K562 (cell line): Measurements from ENCODE around the gene NDUFB3. TPM values are rescaled to one million over a fixed set of nuclear protein-coding genes. Genes with fewer than 3 reads are reported as not detected.

Source experiments
- GABPA ChIP-seq: fragments of 200-800 bp; sonication (Bioruptor generic); conservative IDR thresholded peaks from 2 replicates; pipeline ENCODE4 v1.6.1; 2016; ENCODE audit warnings: low read depth, missing genetic modification characterization, missing compliant biosample characterization
- KAT8 ChIP-seq: fragments of 450-650 bp; IDR thresholded peaks from 2 replicates; pipeline ENCODE4 v1.6.1; 2016; ENCODE audit warnings: low read depth, mild to moderate bottlenecking
- MEF2A ChIP-seq: IDR thresholded peaks from 2 replicates; pipeline ENCODE4 v1.6.1; 2011; ENCODE audit warnings: low read depth, mild to moderate bottlenecking, low read length, moderate library complexity; ENCODE audit not compliant: control insufficient read depth
- RCOR1 ChIP-seq, 2 experiments: IDR thresholded peaks; 2 replicates each; pipeline ENCODE4 v1.6.1; 2012; ENCODE audit warnings: low read depth in 2 of 2, low read length in 2 of 2, borderline replicate concordance in 1 of 2, improper control_type of control experiment in 1 of 2
- RFX7 ChIP-seq: fragments of 250-450 bp; sonication (Bioruptor Pico); IDR thresholded peaks from 2 replicates; pipeline ENCODE4 v1.5.1; 2021; ENCODE audit warnings: mild to moderate bottlenecking
- TEAD4 ChIP-seq, 2 experiments: sonication (generic) in 1 of 2; formaldehyde crosslinking in 1 of 2; IDR thresholded peaks; 2 replicates each; pipeline versions ENCODE4 v1.6.1 to v1.8.0; 2012 to 2022; ENCODE audit warnings: borderline replicate concordance in 1 of 2, inconsistent platforms in 1 of 2, low read length in 1 of 2, mild to moderate bottlenecking in 1 of 2, missing genetic modification reagents in 1 of 2
- VEZF1 ChIP-seq: fragments of 200-800 bp; sonication (Bioruptor generic); IDR thresholded peaks from 2 replicates; pipeline ENCODE4 v1.6.1; 2017; ENCODE audit warnings: missing genetic modification characterization, missing compliant biosample characterization
- polyA plus RNA-seq, 8 experiments: library from polyadenylated mRNA; depleted of rRNA in 4 of 8; stranded (reverse) in 5 of 8; unstranded in 3 of 8; fragments of >200 nt; fragmentation: Nextera tagmentation in 2 of 8; fragmentation: Illumina TruSeq in 1 of 8; extraction: Ambion mirVana in 2 of 8; extraction: Trizol in 1 of 8; gene quantifications; 2 replicates each; pipeline versions ENCODE4 v1.2.1 to v1.2.3, GENCODE V29; 2011 to 2014; ENCODE audit warnings: inconsistent platforms in 1 of 8, missing spikeins in 1 of 8
- total RNA-seq, 7 experiments: library from RNA; depleted of rRNA in 6 of 7; stranded (reverse); fragments of >200 nt in 6 of 7; fragmentation: Illumina TruSeq in 2 of 7; extraction: Trizol in 2 of 7; gene quantifications; 2 replicates each; pipeline versions ENCODE4 v1.2.1 to v1.2.3, GENCODE V29; 2011 to 2021; ENCODE audit warnings: low replicate concordance in 1 of 7
- TF ChIP-seq, protein P1 (sequence below), 2 experiments: IDR thresholded peaks; 2 replicates each; pipeline ENCODE4 v1.6.1; 2012; ENCODE audit warnings: improper control_type of control experiment in 2 of 2, low read depth in 2 of 2, low read length in 2 of 2, borderline replicate concordance in 1 of 2
- TF ChIP-seq, protein P2 (sequence below): fragments of 450-650 bp; formaldehyde crosslinking; conservative IDR thresholded peaks from 2 replicates; pipeline ENCODE4 v1.4.0; 2022; ENCODE audit warnings: mild to moderate bottlenecking, missing genetic modification characterization
- TF ChIP-seq, protein P3 (sequence below): fragments of 450-650 bp; formaldehyde crosslinking; IDR thresholded peaks from 2 replicates; pipeline ENCODE4 v1.4.0; 2020; ENCODE audit warnings: mild to moderate bottlenecking, moderate library complexity
- TF ChIP-seq, protein P4 (sequence below): fragments of 450-650 bp; IDR thresholded peaks from 2 replicates; pipeline ENCODE4 v1.6.1; 2017; ENCODE audit warnings: mild to moderate bottlenecking, moderate library complexity
- TF ChIP-seq, protein P5 (sequence below): fragments of 450-650 bp; conservative IDR thresholded peaks from 2 replicates; pipeline ENCODE4 v1.6.1; 2016; ENCODE audit warnings: missing genetic modification characterization, low read depth, mild to moderate bottlenecking, control low read depth, missing compliant biosample characterization
- TF ChIP-seq, protein P6 (sequence below): fragments of 450-650 bp; IDR thresholded peaks from 2 replicates; pipeline ENCODE4 v1.6.1; 2016

NDUFB3 gene
- total and polyA plus RNA-seq, 9 of the 15 experiments (the other 6 are each of a cell fraction or from before 2014, with no cell fraction given): 126 to 786 (median 156) TPM

GRCh38 chr2:201126308-201127151, 54.7 kb downstream of the NDUFB3 start (continued):
- TF ChIP-seq GABPA (tag) (peak; percentile 36; the same call in 1 of the 2 replicates), VEZF1 (peak; percentile 50), RCOR1 (IDR thresholded peaks at IDR 0.05; ENCODE audit: borderline replicate concordance in 1 of 2, low read depth in 2 of 2, low read length in 2 of 2) (peak in 1 of 2 experiments; percentile 35; a peak in 1 of 4 replicates), MEF2A (no peak), KAT8 (no peak), TEAD4 (IDR thresholded peaks at IDR 0.05; ENCODE audit: low read length) (peak; percentile 53), TEAD4 (CRISPR knock-in tag; IDR thresholded peaks at IDR 0.05; ENCODE audit: borderline replicate concordance) (no peak), RFX7 (CRISPR knock-in tag) (peak; percentile 93)
- TF ChIP-seq, protein P1, sequence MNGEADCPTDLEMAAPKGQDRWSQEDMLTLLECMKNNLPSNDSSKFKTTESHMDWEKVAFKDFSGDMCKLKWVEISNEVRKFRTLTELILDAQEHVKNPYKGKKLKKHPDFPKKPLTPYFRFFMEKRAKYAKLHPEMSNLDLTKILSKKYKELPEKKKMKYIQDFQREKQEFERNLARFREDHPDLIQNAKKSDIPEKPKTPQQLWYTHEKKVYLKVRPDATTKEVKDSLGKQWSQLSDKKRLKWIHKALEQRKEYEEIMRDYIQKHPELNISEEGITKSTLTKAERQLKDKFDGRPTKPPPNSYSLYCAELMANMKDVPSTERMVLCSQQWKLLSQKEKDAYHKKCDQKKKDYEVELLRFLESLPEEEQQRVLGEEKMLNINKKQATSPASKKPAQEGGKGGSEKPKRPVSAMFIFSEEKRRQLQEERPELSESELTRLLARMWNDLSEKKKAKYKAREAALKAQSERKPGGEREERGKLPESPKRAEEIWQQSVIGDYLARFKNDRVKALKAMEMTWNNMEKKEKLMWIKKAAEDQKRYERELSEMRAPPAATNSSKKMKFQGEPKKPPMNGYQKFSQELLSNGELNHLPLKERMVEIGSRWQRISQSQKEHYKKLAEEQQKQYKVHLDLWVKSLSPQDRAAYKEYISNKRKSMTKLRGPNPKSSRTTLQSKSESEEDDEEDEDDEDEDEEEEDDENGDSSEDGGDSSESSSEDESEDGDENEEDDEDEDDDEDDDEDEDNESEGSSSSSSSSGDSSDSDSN (IDR thresholded peaks at IDR 0.05; ENCODE audit: borderline replicate concordance in 1 of 2, low read depth in 2 of 2, low read length in 2 of 2): no peak
- TF ChIP-seq, protein P2, sequence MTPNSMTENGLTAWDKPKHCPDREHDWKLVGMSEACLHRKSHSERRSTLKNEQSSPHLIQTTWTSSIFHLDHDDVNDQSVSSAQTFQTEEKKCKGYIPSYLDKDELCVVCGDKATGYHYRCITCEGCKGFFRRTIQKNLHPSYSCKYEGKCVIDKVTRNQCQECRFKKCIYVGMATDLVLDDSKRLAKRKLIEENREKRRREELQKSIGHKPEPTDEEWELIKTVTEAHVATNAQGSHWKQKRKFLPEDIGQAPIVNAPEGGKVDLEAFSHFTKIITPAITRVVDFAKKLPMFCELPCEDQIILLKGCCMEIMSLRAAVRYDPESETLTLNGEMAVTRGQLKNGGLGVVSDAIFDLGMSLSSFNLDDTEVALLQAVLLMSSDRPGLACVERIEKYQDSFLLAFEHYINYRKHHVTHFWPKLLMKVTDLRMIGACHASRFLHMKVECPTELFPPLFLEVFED (CRISPR knock-in tag): peak; percentile 98
- TF ChIP-seq, protein P3, sequence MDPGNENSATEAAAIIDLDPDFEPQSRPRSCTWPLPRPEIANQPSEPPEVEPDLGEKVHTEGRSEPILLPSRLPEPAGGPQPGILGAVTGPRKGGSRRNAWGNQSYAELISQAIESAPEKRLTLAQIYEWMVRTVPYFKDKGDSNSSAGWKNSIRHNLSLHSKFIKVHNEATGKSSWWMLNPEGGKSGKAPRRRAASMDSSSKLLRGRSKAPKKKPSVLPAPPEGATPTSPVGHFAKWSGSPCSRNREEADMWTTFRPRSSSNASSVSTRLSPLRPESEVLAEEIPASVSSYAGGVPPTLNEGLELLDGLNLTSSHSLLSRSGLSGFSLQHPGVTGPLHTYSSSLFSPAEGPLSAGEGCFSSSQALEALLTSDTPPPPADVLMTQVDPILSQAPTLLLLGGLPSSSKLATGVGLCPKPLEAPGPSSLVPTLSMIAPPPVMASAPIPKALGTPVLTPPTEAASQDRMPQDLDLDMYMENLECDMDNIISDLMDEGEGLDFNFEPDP (CRISPR knock-in tag): peak; percentile 97
- TF ChIP-seq, protein P4, sequence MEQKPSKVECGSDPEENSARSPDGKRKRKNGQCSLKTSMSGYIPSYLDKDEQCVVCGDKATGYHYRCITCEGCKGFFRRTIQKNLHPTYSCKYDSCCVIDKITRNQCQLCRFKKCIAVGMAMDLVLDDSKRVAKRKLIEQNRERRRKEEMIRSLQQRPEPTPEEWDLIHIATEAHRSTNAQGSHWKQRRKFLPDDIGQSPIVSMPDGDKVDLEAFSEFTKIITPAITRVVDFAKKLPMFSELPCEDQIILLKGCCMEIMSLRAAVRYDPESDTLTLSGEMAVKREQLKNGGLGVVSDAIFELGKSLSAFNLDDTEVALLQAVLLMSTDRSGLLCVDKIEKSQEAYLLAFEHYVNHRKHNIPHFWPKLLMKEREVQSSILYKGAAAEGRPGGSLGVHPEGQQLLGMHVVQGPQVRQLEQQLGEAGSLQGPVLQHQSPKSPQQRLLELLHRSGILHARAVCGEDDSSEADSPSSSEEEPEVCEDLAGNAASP: no peak
- TF ChIP-seq, protein P5, sequence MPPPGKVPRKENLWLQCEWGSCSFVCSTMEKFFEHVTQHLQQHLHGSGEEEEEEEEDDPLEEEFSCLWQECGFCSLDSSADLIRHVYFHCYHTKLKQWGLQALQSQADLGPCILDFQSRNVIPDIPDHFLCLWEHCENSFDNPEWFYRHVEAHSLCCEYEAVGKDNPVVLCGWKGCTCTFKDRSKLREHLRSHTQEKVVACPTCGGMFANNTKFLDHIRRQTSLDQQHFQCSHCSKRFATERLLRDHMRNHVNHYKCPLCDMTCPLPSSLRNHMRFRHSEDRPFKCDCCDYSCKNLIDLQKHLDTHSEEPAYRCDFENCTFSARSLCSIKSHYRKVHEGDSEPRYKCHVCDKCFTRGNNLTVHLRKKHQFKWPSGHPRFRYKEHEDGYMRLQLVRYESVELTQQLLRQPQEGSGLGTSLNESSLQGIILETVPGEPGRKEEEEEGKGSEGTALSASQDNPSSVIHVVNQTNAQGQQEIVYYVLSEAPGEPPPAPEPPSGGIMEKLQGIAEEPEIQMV: peak; percentile 93
- TF ChIP-seq, protein P6, sequence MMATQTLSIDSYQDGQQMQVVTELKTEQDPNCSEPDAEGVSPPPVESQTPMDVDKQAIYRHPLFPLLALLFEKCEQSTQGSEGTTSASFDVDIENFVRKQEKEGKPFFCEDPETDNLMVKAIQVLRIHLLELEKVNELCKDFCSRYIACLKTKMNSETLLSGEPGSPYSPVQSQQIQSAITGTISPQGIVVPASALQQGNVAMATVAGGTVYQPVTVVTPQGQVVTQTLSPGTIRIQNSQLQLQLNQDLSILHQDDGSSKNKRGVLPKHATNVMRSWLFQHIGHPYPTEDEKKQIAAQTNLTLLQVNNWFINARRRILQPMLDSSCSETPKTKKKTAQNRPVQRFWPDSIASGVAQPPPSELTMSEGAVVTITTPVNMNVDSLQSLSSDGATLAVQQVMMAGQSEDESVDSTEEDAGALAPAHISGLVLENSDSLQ: no peak; the same call in 1 of the 2 replicates
